NCI-H748 treated with DMSO at 0.1 percent for 48 hours (cell line): ENCODE data around the gene SCN8A.

ENCODE experiments used
- DNase-seq: peaks from one replicate; lab custom pipeline; 2025; lab: John Stamatoyannopoulos, UW

SCN8A gene

DNA sequence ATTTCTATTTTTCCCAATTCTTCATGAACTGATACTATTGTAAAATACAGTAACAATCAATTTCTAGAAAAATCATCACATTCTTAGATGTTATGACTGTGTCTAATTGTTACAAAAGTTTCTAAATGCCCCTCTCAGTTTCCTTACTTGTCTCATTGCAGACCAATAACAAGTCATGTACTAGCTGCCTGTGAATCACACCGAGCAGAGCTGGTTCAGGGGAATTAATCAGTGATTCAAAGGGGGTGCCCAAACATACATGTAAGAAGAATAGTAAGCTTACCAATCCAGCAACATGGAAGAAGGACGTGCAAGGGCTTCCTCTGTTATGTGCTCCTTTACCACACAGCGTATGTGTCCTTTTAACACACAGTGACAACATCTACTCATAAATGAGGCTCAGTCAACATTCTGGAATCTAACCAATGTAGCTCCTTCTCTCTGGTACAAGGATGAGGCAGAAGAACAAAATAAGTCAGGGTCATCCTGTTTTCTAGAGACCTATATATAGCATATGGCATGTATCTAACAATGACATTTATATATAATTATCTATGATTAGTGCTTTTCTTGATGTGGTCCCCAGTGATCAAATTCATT is 126.4 kb downstream of the SCN8A start:
- no peak for DNase-seq

DNA sequence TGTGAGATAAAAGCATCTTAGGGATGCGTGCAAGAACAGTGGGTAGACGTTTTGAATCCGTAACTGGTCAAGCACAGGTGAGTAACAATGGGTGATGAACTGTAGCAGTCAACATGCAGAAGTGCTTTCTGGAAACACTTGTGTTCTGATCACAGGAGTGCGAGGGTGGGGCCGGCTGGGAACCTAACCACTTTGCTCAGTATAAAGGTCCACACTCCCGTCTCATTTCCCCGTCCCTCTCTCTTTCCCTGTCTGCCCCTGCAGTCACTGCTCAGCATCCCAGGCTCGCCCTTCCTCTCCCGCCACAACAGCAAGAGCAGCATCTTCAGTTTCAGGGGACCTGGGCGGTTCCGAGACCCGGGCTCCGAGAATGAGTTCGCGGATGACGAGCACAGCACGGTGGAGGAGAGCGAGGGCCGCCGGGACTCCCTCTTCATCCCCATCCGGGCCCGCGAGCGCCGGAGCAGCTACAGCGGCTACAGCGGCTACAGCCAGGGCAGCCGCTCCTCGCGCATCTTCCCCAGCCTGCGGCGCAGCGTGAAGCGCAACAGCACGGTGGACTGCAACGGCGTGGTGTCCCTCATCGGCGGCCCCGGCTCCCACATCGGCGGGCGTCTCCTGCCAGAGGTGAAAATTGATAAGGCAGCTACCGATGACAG is 130.4 kb downstream of the SCN8A start:
- DNase-seq, result no peak

DNA sequence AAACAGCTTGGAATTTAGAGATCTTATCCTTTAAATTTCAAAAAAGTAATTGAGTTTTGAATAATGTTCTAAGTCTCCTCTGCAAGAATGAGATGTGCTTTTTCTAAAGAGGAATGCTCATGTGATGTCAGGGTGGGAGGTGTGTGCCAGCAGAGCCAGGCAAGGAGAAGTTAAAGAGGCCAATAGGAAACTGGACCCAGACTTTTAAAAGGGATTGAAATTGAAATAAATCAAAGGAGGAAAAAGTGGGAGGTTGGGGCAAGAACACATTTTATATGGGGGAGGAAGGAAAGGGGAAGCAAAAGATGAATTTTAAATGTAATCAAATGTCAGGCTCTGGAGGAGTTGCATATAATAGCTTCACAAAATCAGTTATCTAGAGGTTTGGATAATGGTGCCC is 131.4 kb downstream of the SCN8A start:
- no peak for DNase-seq

DNA sequence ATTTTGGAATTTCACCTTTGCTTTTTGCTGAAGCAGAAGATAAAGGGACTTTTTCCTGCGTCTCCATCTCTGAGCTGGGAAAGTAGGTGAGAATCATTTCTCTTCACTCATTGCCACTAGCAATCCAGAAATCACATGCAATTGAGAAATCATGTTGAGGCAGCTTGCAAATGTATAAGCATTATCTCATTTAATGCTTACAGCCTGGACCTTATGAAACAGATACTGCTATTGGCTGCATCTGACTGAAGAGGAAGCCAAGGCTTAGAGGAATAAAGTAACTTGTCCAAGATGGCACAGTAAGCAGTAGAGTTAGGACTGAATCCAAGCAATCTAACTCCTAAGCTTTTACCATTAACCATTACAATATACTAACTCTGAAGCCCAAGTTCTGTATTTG is 135.1 kb downstream of the SCN8A start:
- no peak for DNase-seq

DNA sequence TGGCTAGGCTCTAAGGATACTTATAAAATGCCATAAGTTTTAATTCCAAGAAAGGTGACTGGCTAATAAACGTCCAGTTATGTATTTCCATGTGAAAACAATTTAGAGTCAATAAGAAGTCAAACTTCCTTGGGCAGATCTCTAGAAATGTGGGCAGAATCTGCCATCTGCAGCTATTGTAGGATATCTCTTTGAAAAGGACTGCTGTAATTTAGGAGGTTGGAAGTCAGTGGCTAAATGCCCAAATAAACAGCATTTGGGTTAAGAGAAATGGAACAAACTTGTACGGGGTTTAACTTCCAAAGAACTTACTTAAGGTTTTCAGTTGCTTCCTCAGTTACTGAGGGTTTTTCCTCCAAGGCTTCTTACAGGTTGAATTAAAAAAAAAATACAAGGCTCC is 135.9 kb downstream of the SCN8A start:
- no peak for DNase-seq

DNA sequence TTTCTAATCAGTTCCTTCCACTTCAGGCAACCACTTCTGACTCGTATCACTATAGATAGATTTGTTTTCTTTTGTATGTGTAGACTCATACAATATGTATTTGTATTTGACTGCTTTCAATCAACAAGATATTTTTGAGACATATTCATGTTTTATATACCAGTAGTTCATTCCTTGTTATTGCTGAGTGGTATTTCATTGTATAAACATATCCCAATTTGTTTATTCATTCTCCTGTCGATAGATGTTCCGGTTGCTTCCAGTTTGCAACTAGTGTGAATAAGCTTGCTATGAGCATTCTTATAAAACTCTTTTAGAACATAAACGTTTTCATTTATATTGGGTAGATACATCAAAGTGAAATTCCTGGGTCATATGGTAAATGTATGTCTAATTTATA is 138.3 kb downstream of the SCN8A start:
- DNase-seq, result no peak

DNA sequence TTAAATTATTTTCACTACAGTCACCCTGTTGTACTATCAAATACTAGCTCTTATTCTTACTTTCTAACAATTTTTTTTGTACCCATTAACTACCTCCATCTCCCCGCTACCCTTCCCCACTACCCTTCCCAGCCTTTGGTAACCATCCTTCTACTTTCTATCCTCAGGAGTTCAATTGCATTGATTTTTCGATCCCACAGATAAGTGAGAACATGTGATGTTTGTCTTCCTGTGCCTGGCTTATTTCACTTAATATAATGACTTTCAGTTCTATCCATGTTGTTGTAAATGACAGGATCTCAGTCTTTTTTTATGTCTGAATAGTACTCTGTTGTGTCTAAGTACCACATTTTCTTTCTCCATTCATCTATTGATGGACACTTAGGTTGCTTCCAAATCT is 139.7 kb downstream of the SCN8A start:
- no peak for DNase-seq

DNA sequence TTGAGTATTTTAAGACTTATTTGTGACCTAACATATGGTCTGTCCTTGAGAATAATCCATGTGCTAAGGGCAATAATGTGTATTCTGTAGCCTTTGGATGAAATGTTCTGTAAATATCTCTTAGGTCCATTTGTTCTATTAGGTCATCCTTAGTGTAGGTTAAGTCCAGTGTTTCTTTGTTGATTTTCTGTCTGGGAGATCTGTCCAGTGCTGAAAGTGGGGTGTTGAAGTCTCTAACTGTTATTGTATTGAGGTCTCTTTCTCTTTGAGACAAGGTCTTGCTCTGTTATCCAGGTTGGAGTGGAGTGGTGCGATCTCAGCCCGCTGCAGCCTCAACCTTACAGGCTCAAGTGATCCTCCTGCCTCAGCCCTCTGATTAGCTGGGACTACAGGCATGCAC is 149.5 kb downstream of the SCN8A start:
- no peak for DNase-seq

DNA sequence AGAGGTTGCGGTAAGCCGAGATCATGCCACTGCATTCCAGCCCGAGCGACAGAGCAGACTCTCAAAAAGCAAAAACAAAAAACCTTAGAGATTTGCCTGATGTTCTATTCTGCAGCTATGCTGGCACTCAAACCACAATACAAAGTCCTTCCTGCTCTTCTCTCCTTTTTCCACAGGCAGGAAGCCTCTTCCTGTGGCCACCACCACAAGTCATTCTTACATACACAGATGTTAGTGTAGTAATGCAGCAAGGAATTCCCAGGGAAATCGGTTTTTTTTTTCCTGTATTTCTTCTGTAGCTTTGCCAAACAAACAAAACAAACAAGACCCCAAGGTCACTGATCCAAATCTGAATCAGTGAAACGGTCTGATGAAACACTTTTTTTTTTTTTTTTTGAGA is 153.2 kb downstream of the SCN8A start:
- DNase-seq, result no peak

DNA sequence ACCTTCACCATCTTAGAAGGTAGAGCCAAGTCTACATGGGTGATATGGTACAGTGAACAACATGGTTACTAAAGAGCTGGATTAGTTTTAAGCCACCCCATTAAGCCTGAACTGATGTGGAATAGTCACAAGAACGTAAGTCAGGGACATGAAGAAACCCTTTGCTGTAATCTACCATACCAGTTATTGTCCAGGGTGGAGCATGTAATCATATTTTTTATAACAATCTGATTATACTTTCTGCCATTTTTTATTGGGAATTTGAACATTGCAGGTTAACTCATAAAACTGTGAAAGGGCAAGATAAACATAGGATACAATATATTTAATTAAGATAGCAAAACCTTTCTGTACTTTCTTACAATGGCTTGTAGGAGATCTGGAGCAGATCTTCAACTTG is 153.9 kb downstream of the SCN8A start:
- DNase-seq, result no peak

DNA sequence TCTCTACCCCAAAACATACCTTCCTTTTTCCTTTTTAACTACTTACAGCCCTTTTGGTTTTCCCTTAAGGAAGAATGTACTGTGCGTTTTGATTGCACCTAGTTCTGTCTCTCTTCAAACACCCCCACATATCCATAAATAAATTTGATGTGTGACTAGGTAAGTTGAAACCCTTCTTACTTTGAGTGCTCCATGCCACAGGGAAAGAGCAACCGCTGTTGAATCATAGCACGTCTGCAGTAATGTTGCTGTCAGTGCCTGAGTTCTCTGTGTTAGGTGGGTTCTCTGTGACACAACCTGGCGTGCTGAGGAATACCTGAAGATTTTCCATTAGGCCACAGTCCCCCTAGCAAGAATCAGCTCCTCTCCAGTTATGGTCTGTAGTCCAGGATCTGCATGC is 155.4 kb downstream of the SCN8A start:
- no peak for DNase-seq

DNA sequence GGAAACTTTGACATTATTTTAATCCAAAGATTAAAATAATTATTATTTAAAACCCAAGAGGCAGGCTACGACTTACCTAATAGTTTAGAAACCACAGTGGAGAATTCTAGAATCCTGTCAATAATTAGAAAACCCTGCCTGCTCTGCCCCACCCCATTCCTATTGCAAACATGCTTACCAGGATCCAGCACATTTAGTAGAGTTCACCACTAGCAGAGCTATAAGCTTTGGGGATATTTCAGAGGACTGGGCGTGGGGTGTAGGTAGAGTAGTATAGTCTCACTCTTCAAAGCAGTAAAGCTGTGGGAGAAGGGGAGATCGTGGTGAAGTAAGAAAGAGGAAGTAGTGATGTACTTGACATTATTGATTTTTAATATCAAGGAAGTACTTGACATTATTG is 157.2 kb downstream of the SCN8A start:
- DNase-seq, result no peak

DNA sequence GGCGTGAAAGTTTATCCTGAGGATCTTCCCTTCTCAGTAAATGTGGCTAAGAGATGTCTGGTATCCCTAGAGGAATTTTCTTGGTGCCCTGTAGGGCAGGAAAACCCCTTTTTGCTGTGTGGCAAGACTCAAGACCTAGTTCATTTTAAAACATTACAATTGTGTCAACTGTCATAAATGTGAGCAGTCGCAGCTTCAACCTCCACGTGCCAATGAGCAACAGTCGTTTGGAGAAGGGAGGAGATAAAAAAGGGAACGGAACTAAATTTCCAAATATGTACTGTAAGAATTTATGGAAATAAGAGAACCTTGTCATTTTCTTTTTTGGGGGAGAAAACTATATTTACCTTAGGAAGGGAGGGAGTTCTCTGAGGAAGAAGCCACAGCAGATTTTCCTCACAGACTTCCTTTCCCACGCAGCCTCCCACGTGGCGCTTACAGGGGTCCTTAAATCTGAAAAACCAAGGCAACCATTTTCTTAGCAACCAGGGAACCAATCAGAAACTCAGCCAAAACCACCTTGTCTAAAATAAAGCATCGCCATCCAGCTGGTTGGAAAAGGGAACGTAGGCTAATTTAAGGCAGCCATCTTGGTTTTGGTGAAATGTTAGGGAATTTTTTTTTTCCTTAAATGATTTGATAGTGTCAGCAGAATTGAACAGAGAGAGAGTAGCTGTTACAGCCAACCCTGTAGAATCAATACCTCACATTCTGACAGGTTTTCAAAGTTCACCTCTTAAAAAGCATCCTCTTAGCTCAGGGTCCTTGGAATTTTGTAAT is 158.4 kb downstream of the SCN8A start:
- no peak for DNase-seq

DNA sequence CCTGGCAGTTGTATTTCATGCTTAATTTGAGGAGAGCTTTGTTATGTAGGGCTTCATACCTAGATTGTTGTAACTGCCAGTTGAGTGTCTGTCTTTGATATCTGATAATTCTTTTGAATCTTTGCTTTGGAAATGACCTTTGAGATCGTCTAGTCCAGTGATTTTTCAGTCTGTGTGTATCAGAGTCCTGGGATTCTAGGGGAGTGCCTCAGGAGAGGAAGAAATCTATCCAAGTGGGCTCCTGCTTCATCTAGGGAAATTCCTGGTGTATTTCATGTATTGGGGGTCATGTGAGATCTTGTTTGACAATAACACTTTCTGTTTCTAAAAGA is 158.9 kb downstream of the SCN8A start:
- no peak for DNase-seq

DNA sequence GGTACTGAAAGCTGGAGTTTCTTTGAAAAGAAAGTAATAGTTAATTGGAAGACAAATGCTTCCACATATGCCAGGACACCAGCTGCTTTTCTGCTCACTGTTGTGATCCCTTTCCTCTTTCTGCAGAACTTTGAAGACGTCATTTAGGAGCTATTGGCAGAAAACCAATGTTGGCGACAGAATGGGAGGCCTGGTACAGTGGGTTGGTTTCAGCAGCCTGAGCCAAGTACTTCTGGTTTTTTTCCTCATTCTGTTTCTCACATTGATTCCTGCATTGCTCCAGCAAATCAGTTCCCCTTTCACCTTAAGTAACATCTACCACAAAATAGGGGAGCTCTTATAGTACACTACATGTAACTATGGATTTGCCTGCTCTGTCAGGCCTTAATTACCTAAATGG is 160.6 kb downstream of the SCN8A start:
- no peak for DNase-seq

DNA sequence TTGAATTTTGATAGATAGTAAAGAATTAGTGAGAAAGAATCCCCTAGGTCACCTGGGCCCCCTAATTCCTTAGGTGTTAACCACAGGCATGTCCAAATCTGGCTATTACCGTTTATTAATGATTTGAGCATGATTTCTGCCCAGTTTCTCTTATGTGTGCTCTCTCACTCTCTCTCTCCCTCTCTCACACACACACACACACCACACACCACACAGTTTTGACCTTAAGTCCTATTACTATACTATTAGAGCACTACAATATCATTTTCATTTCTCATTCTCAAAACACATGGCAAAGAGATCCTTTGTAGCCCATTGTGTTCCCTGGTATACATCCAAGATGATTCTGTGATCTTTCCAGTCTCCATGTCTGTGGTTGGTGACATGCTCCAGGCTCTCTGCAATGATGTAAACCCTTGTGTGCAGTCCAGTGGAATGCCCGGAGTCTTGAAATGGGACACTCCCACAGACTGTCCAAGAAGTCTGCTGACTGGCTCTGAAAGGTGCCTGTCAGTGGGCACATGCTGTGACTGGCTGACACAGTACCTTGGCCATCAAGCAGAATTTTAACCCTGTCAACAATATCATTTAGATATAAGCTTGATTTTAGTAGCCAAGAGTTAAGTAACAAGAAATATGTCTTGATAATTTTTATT is 161.3 kb downstream of the SCN8A start:
- no peak for DNase-seq

DNA sequence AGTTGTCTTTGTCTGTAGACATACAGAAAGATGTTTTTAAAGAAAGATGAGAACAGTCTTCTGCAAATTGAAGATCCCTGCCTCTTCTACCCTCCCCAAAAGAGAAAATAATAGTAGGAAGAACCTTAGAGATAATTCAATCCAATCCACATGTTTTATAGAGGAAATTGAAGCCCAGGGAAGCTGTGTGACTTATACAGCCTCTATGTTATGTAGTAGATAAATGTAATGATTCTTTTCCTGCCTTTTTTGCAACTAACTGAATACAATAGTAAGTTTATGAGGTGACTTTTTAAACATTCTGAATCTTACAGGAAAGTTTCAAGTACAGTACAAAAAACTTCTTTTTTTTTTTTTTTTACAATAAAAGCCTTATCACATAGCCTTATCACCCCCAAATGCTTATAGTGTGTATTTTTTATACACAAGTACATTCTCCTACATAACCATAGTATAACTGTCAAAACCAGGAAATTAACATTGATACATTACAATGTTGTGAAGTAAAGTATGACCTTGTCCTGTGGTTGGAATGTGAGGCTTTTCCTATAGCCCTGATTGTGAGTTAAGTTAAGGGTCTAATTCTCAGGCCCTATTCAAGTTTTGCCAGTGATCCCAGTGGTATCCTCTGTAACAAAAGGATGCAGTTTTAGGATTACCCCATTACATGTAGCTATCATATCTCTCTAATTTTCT is 163.1 kb downstream of the SCN8A start:
- no peak for DNase-seq

DNA sequence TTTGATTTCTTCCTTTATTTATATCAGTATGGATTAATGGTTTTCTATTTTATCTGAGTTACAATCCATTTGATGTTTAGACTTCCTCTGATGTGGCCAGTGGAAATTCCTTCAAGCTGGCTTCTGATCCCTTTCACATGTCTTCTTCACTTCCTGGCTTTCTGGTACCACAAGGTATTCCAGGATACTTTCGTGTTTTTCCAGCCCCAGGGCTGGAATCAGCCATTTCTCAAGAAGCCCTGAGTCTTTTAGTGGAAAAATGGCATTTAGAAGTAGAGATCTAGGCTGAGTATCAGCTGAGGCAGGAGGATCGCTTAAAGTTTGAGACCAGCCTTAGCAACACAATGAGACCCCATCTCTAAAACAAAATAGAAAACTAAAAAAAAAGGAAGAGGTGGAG is 164.2 kb downstream of the SCN8A start:
- DNase-seq, result no peak

DNA sequence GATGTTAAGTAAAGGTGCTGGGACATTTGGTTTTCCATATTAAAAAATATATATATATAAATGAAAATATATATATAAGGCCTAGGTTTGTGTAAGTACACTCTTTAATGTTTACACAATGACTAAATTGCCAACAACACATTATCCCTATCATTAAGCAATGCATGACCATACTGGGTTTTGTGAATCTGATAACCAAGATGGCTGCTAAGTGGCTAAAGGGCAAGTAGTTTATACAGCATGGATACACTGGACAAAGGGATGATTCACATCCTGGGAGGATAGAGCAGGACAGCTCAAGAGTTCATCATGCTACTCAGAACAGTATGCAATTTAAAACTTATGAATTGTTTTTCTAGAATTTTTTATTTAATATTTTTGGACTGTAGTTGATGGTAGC is 168.1 kb downstream of the SCN8A start:
- no peak for DNase-seq

DNA sequence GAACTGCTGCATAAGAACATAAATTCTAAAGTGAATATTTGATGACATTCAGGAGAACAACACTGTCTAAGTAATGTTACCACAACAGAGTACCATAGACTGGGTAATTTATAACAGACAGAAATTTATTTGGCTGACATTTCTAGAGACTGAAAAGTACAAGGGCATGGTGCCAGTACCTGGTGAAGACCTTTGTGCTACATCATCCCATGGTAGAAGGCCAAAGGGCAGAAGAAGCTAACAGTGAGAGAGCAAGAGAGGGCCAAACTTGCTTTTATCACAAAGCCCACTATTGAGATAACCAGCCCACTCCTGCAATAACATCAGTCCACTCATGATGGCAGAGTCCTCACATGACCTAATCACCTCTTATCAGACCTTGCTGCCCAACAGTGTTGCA is 168.7 kb downstream of the SCN8A start:
- DNase-seq, result no peak

DNA sequence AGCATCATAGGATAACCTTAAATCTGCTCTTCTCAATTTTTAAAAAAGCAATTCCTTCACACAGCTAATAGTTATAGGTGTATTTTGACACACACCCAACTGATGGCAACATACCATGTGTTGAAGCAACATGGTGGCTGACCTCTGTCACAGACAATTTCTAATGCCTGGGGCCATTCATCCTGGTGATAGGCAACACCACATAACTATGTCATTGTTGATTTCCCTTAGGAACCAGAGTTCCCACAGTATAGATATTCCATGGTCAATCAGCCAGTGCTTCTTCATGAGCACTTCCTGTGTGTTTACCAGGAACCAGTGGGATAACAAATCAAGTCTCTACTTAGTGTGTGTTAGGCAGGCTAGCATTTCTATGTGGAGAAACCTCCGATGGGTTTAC is 169.2 kb downstream of the SCN8A start:
- no peak for DNase-seq

DNA sequence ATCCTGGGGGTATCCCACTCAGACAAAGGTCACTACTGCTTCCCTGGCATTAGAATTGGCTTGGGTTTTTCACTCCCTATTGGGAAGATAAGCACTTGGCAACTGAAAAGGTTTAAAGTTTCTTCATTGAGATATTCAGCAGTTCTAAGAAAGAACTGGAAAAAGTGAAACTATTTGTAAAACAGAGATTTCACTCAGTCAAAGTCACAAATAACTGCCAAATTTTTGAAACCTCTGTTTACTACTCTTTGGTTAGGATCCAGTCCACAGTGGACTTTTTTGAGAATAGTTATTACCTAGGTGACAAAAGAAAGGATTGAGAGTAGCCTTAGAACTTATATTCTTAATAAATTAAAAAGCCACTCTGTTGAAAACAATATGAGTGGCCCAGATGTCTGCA is 172.7 kb downstream of the SCN8A start:
- no peak for DNase-seq
